Right atrium auricular region (tissue), 2 donors: Measurements from ENCODE around the gene UBQLN1. TPM values are rescaled to one million over a fixed set of nuclear protein-coding genes. Genes with fewer than 3 reads are reported as not detected.
A peak's percentile ranks its signal among the peaks of the same experiment; 100 is the strongest.

Experiments used
- DNase-seq: peaks from one replicate; pipeline ENCODE4 v3.0.0-alpha.2; 2019; ENCODE audit warnings: low spot score
- H3K27ac ChIP-seq, 2 donors: fragments of 200-600 bp; sonication (generic); 1 replicate in 1 of 2; 2 replicates in 1 of 2; pipeline ENCODE4 v1.5.1; 2016 to 2019
- H3K27me3 ChIP-seq, 2 donors: fragments of 200-600 bp; sonication (generic); one replicate each; pipeline versions ENCODE4 v1.5.1 to v1.6.0; 2017 to 2019
- H3K36me3 ChIP-seq: fragments of 200-600 bp; sonication (generic); one replicate; pipeline ENCODE4 v1.5.1; 2016
- H3K4me1 ChIP-seq, 2 donors: fragments of 200-600 bp; sonication (generic); one replicate each; pipeline versions ENCODE4 v1.5.1 to v1.6.0; 2017 to 2019
- H3K4me3 ChIP-seq, 2 donors: fragments of 200-600 bp; sonication (generic); 1 replicate in 1 of 2; 2 replicates in 1 of 2; pipeline ENCODE4 v1.5.1; 2017 to 2019; ENCODE audit warnings: mild to moderate bottlenecking in 1 of 2, moderate library complexity in 1 of 2
- H3K9me3 ChIP-seq, 2 donors: fragments of 200-600 bp; sonication (generic); one replicate each; pipeline ENCODE4 v1.5.1; 2019
- CTCF ChIP-seq, 2 donors: fragments of 200-600 bp; sonication (generic); IDR thresholded peaks; one replicate each; pipeline ENCODE4 v1.5.1; 2019; ENCODE audit warnings: antibody characterized with exemption in 2 of 2
- total RNA-seq, 2 donors: library from RNA; depleted of rRNA; stranded (reverse); fragments of >200 nt; gene quantifications; one replicate each; pipeline ENCODE4 v1.1.0, GENCODE V29; 2016

UBQLN1 gene
- total RNA-seq, 2 donors from 2014 or later, result 85.2 to 89.9 TPM

DNA sequence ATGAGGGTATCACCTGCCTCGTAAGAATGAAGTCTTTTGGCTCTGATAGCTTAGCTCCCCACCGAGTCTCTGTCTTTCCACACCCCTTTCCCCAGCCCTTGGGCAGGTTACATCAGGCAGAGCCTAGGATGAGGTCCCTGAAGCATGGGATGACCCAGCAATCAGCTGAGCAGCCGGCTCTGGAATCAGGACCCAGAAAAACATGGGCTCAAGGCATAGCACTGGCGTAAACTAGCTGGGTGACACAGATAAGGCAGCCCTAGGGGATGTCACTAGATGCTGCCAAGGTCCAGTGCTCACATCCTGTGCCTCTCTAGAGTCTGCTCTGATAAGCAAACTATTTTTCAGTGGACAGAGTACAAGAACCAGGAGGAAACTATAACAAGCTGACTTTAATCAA lies 58.2 kb downstream of the UBQLN1 start:
- H3K27me3 ChIP-seq, result no peaks in the 10 kb centered on the region
- H3K9me3 ChIP-seq, result peaks cover 0 to 5% of the 10 kb centered on the region in 2 donors
- no peaks in the 10 kb centered on the region for H3K4me1 ChIP-seq
- no peak for TF ChIP-seq CTCF (IDR thresholded peaks at IDR 0.05)
- no peak overlapping the region for H3K4me3 ChIP-seq
- H3K36me3 ChIP-seq, result peaks cover 37% of the 10 kb centered on the region
- DNase-seq, result no peak
- H3K27ac ChIP-seq, result peak overlapping the region; percentile 24 to 51

DNA sequence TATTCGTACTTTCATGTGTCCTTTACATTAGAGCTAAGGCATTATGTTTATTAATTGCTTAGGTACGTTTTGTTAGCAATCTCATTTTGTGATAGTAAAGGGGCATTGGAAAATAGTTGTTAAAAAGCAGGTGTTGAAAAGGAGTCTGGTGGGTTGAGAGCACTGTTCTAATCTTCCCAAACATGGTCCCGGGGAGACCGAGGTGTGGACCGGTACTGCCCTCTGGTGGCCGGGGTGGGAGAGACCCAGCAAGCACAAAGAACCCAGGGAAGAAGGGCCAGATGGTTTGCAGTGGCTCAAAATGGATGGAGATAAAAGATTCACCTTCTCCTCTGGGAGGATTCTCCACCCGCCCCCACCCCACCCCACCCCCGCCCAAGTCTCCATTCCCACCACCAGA lies 58.7 kb downstream of the UBQLN1 start:
- H3K36me3 ChIP-seq, result peaks cover 37% of the 10 kb centered on the region
- H3K27me3 ChIP-seq, result no peaks in the 10 kb centered on the region
- H3K27ac ChIP-seq, result peak overlapping the region; percentile 24 to 51
- no peak overlapping the region for H3K4me3 ChIP-seq
- no peaks in the 10 kb centered on the region for H3K4me1 ChIP-seq
- TF ChIP-seq CTCF (IDR thresholded peaks at IDR 0.05), result peak; percentile 61 to 82
- H3K9me3 ChIP-seq, result peaks cover 0 to 5% of the 10 kb centered on the region in 2 donors
- peak; percentile 69 for DNase-seq

- Histone ChIP-seq H3K9me3 (peaks cover 0 to 2% of the 10 kb centered on the region in 2 donors), H3K36me3 (peaks cover 16% of the 10 kb centered on the region), H3K4me3 (no peak overlapping the region), H3K4me1 (no peaks in the 10 kb centered on the region), H3K27me3 (no peaks in the 10 kb centered on the region), H3K27ac (no peak overlapping the region)
- DNase-seq, result no peak
- no peak for TF ChIP-seq CTCF (IDR thresholded peaks at IDR 0.05)
Observed at GRCh38 chr9:83646500-83647239, 61.1 kb downstream of the UBQLN1 start.

DNA sequence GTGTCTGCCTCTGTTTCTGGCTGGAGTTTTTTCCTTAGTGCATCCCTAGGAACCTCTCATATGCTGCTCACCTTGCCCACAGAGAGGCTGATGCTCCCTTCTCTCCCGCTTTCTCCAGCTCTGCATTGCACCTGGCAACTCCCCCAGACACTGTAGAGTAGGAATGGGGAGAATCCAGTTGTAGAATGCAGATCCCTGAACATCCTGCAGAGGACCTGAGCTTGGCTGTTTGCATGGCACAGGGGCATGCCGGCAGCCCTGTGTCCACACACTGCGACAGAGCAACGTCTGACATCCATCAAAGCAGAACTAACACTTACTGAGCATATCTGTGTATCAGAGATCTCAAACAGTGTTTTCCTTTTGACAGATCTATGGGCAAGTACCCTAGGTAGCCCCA lies 65.0 kb downstream of the UBQLN1 start:
- H3K9me3 ChIP-seq, result no peaks in the 10 kb centered on the region
- H3K27me3 ChIP-seq, result no peaks in the 10 kb centered on the region
- H3K27ac ChIP-seq, result no peak overlapping the region
- no peak for DNase-seq
- TF ChIP-seq CTCF (IDR thresholded peaks at IDR 0.05), result no peak
- peaks cover 9% of the 10 kb centered on the region for H3K36me3 ChIP-seq
- H3K4me1 ChIP-seq, result no peaks in the 10 kb centered on the region
- no peak overlapping the region for H3K4me3 ChIP-seq

- H3K9me3 ChIP-seq, result no peaks in the 10 kb centered on the region
- H3K36me3 ChIP-seq, result no peaks in the 10 kb centered on the region
- H3K27me3 ChIP-seq, result no peaks in the 10 kb centered on the region
- no peak overlapping the region for H3K27ac ChIP-seq
- no peak for DNase-seq
- no peak for TF ChIP-seq CTCF (IDR thresholded peaks at IDR 0.05)
- no peak overlapping the region for H3K4me3 ChIP-seq
- no peaks in the 10 kb centered on the region for H3K4me1 ChIP-seq
Observed at GRCh38 chr9:83639266-83639665, 68.5 kb downstream of the UBQLN1 start.

GRCh38 chr9:83637389-83637788 lies 70.4 kb downstream of the UBQLN1 start:
- Histone ChIP-seq H3K4me3 (no peak overlapping the region), H3K27me3 (no peaks in the 10 kb centered on the region), H3K36me3 (no peaks in the 10 kb centered on the region), H3K27ac (no peak overlapping the region), H3K4me1 (no peaks in the 10 kb centered on the region), H3K9me3 (no peaks in the 10 kb centered on the region)
- DNase-seq, result no peak
- no peak for TF ChIP-seq CTCF (IDR thresholded peaks at IDR 0.05)
